ENCODE data around the gene CLPTM1.

- TF ChIP-seq FOXM1 (IDR thresholded peaks at IDR 0.05; ENCODE audit: borderline replicate concordance, low read depth) (no peak), CREB1 (IDR thresholded peaks at IDR 0.05; ENCODE audit: low read depth) (peak; percentile 52; the same call in 1 of the 2 replicates), USF1 (IDR thresholded peaks at IDR 0.05) (no peak), MAX (IDR thresholded peaks at IDR 0.05) (peak; percentile 80), TCF12 (IDR thresholded peaks at IDR 0.05; ENCODE audit: low read depth) (no peak), EGR1 (IDR thresholded peaks at IDR 0.05) (no peak; the same call in 1 of the 2 replicates), EP300 (IDR thresholded peaks at IDR 0.05; ENCODE audit: borderline replicate concordance) (no peak; the same call in 1 of the 2 replicates), RAD21 (IDR thresholded peaks at IDR 0.05; ENCODE audit: low read depth) (no peak)
Observed at GRCh38 chr19:45038931-45039893, 84.0 kb downstream of the CLPTM1 start, which contains the start of gene CLASRP.

Data from Ishikawa (cell line).